ENCODE measurements around the gene ZNF681.
A peak's percentile ranks its signal among the peaks of the same experiment; 100 is the strongest.
"Not testable (repeated sequence)": the region's sequence is repeated elsewhere in the genome, so short reads cannot be mapped to it uniquely, and the experiment has no call there.

ZNF681 gene

DNA sequence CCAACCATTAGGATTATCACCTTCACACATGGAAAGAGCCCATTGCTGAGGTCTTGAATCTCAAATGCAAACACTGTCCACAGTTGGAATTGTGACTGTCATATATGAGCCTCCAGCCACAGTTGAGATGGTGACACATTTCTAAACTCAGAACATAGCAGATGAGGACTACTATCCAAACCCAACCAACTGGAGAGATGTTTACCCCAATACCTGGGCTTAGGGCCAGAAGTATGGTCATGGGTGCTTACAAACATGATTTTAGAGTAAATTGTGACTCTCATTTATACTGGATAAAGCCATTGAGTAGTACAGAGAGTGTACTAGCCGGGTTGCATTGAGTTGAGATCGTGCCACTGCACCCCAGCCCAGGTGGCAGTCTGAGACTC, 14.0 kb upstream of the ZNF681 start:
- no peak for DNase-seq

GRCh38 chr19:23771761-23772674, 13.3 kb upstream of the ZNF681 start:
- DNase-seq = no peak

DNA sequence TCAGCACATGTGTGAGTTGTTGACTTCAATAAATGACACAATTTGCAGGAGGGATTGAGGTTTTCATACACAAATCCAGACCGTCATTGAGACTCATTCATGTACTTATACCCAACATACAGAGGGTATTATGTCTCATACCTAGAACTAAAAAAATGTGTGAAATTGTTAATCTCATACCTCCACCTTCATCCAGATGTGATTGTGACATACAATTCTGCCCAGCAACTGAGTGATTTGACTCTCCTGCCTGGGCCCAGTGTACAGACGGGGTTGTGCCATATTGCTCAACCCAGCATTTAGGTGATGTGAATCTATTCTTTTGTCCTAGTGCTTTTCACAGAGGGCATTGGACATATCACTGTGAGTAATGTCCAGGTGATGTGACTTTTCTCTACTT, 12.6 kb upstream of the ZNF681 start:
- DNase-seq = no peak

GRCh38 chr19:23770672-23771250, 12.1 kb upstream of the ZNF681 start:
- no peak for DNase-seq

DNA sequence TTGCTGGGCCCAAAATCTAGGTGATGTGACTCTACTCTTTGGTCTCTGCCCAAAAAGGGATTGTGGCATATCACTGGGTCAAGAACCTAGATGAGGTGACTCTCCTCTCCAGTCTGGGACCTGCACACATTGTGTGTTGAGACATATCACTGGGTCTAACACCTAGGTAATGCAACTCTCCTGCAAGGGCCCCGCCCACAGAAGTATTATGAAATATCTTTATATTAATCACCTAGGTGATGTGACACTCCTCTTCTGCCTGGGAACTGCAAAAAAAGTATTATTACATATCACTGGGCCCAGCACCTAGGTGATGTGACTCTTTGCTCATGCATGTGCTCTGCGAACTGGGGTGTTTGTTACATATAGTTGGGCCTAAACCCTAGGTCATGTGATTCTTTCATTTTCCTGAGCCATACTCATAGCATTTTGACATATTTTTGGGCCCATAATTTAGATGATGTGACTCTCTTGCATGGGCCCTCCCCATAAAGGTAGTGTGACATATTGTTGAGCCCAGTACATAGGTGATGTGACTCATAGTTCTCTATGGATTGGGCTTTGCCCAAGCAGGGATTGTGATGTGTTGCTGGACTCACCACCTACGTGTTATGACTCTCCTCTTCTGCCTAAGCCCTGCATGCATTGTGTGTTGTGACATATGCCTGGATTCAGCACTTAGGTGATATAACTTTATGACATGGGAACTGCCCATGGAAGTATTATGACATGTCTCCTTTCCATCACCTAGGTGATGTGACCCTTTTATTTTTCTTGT, 11.2 kb upstream of the ZNF681 start:
- DNase-seq = no peak

- no peak for DNase-seq
These were observed 8.3 kb upstream of the ZNF681 start for GRCh38 chr19:23766951-23767350.

DNA sequence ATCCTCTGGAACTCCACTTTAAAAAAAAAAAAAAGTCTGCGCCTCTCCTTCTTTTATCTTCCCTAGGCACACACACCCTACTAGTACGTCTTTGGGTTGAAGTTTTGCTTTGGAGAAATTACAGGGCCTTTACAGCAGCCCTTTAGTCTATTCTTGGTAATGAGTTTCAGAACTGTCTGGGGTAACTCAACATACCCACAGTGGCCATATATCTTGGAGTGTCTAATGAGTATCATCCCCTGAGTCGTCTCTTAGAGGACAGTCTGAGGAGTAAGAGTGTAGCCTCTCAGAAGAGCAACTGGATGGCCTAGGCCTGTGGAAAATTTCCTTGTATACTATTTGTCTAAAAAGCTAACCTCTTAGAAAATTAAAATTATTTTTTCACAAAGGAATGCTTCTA, 6.1 kb upstream of the ZNF681 start:
- no peak for DNase-seq

DNA sequence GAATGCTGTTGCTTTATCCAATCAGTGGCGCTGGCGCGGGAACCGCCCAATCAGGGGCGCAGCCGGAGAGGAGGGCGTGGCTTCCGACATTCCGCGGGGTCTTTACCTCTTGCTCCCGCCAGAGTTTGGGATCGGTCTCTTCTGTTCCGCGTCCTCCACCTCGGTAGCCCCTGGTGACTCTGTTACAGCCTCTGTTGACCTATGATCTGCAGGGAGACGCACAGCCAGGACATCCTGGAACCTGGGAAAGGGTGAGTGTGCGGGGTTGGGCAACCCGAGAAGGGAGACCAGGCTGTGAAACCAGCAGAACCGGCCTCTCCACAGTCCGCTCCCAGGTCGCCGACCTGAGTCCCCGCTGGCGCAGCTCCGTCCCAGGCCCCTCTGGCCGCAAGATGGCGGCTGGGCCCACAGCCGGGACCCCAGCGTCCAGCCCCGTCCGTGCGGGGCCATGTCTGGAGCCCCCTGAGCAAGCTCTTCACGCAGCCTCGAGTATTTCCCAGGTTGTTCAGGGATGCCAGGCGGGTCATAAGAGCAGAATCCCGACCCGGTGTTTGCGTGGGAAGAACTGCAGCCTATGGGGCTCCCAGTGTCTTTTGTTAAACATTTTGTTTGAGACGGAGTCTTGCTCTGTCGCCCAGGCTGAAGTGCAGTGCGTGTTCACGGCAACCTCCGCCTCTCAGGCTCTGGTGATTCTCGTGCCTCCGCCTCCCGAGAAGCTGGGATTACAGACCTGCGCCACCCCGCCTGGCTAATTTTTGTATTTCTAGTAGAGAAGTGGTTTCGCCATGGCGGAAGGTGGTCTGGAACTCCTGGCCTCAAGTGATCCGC, 4.4 kb upstream of the ZNF681 start:
- peak; percentile 72 for DNase-seq

GRCh38 chr19:23762548-23762883, 3.8 kb upstream of the ZNF681 start:
- DNase-seq = no peak

GRCh38 chr19:23760326-23760725, 1.6 kb upstream of the ZNF681 start:
- not testable (repeated sequence) for DNase-seq

- DNase-seq = not testable (repeated sequence)
These were observed 15.0 kb downstream of the ZNF681 start for GRCh38 chr19:23743633-23744232.

DNA sequence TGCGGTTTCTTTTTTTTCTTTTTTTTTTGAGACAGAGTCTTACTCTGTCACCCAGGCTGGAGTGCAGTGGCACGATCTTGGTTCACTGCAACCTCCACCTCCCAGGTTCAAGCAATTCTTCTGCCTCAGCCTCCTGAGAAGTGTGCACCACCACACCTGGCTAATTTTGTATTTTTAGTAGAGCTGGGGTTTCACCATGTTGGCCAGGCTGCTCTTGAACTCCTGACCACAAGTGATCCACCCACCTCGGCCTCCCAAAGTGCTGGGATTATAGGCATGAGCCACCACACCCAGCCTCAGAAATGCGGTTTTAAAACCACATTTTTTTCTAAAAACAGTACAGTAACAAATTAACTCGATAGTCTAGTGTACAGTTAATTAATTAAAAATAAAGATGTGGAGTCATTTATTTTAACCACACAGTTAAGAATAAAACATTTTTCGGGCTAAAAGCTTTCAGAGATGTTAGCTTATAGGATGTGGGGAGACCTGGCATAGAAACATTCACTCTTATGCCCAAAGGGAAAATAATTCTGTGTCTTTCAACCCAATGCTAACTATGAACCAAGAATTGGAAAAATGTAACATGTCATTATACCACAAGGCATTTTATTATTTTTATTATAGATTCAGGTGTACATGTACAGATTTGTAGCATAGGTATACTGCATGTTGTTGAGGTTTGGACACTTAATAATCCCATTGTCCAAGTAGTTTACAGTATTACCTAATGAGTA, 27.8 kb downstream of the ZNF681 start:
- DNase-seq = not testable (repeated sequence)

GRCh38 chr19:23724161-23724560, 34.5 kb downstream of the ZNF681 start:
- DNase-seq = not testable (repeated sequence)

DNA sequence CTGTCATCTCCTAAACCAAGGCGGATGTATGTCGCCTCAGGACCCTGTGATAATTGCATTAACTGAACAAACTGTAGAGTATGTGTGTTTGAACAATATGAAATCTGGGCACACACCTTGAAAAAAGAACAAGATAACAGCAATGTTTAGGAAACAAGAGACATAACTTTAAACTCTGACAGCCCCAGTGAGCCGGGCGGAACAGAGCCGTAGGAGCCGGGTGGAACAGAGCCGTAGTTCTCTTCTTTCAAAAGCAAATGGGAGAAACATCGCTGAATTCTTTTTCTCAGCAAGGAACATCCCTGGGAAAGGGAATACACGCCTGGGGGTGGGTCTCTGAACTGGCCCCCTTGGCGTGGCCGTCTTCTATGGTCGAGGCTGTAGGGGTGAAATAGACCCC, 39.9 kb downstream of the ZNF681 start:
- no peak for DNase-seq

DNA sequence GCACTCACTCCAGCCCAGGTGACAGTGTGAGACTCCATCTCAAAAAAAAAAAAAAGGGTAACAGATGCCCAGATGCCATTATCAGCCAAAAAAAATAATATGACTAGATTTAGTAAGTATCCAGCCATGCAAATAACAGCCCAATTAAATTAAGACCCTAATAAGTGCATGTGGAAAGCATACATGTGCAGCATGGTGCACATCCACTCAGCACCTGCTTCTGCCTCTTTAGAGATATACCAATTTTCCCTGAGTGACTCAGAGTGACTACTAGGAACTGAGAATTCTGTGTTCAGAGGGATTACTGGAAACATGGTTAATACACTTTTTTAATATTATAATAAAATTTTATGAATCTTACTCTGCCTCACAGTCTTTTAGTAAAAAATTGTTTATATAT, 41.9 kb downstream of the ZNF681 start:
- no peak for DNase-seq

DNA sequence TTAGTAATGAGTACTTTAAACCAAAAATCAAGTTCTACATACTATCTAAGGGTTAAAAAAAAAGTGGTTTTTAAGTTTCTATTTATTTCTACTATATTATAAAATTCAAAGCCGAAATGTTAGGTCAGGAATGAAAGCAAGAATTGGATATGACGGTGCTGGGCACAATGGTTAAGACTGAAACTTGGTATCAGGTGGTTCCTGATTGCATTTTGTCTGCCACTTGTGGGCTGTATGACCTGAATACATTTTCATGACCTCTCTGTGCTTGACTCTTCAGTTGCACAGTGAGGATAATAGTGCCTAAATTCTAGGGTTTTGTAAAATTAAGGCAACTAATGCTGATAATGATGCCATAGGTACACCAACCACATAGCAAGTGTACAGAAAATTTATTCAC, 49.3 kb downstream of the ZNF681 start:
- no peak for DNase-seq

DNA sequence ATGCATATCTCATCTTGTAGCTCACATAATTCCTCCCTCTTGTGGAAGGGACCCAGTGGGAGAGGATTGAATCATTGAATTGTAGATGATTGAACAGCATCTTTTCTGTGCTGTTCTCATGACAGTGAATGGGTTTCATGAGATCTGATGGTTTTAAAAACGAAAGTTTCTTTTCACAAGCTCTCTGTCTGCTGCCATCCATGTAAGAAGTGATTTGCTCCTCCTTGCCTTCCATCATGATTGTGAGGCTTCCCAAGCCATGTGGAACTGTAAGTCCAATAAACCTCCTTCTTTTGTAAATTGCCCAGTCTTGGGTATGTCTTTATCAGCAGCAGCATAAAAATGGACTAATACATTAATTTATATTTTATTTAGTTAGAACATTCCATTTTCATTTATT, 52.0 kb downstream of the ZNF681 start:
- DNase-seq = no peak

- no peak for DNase-seq
These were observed 59.2 kb downstream of the ZNF681 start for GRCh38 chr19:23699521-23699860.

DNA sequence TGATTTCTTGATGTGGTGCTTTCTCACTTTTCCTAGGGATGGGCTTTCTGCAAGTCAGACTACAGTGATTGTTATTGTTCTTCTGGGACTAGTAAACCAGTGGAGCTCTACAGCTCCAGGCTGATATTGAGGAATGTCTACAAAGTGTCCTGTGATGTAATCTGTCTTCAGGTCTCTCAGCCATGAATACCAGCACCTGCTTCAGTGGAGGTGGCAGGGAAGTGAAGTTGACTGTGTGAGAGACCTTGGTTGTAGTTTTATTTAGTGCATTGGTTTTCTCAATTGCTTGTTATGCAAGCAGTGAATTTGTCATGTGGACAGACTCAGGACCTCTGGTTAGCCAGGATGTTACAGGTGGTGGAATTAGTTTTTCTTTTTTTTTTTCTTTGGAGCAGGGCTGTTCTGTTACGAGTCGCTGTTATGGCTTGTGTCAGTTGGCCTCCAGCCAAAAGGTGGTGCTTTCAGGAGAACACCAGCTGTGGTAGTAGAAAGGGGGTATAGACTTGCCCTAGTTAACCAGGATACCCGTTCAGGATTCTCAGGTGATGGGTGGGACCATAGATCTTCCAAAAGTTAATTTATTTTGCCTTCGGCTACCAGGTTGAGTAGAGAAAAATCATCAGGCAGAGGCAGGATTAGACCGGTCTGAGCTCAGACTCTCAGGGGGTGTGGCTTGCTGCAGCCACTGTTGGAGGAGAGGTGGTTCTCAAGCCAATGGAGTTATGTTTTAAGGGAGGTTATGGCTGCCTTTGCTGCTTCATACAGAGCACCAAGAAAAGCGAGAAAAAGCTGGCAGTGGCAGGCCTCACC, 59.8 kb downstream of the ZNF681 start:
- DNase-seq = peak; percentile 30

DNA sequence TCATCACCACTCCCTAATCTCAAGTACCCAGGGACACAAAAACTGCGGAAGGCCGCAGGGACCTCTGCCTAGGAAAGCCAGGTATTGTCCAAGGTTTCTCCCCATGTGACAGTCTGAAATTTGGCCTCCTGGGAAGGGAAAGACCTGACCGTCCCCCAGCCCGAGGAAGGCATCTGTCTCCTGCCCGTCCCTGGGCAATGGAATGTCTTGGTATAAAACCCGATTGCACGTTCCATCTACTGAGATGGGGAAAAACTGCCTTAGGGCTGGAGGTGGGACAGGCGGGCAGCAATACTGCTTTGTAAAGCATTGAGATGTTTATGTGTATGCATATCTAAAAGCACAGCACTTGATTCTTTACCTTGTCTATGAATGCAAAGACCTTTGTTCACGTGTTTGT, 65.8 kb downstream of the ZNF681 start:
- not testable (repeated sequence) for DNase-seq
